HepG2 (cell line): ENCODE measurements around the gene ZP2. TPM values are rescaled to one million over a fixed set of nuclear protein-coding genes. Genes with fewer than 3 reads are reported as not detected.

Experiments used
- E2F5 ChIP-seq: sonication (generic); formaldehyde crosslinking; conservative IDR thresholded peaks from 2 replicates; pipeline ENCODE4 v1.4.0; 2020; ENCODE audit warnings: missing genetic modification reagents
- FOXO4 ChIP-seq: sonication (generic); formaldehyde crosslinking; conservative IDR thresholded peaks from 2 replicates; pipeline ENCODE4 v1.8.1; 2023; ENCODE audit warnings: missing genetic modification reagents
- HNRNPLL ChIP-seq: fragments of 200-400 bp; formaldehyde crosslinking; IDR thresholded peaks from 2 replicates; pipeline ENCODE4 v1.6.1; 2017; ENCODE audit warnings: mild to moderate bottlenecking, low read depth, low read length; ENCODE audit not compliant: poor library complexity, severe bottlenecking
- POLR2AphosphoS2 ChIP-seq: IDR thresholded peaks from 2 replicates; pipeline ENCODE4 v1.6.1; 2011; ENCODE audit warnings: low read depth, low read length, improper control_type of control experiment
- RNF219 ChIP-seq: sonication (generic); formaldehyde crosslinking; IDR thresholded peaks from 2 replicates; pipeline ENCODE4 v1.5.0; 2020; ENCODE audit warnings: mild to moderate bottlenecking, missing genetic modification reagents
- XBP1 ChIP-seq: sonication (generic); formaldehyde crosslinking; IDR thresholded peaks from 2 replicates; pipeline ENCODE4 v1.5.0; 2020; ENCODE audit warnings: missing genetic modification reagents
- ZHX2 ChIP-seq, 2 experiments: sonication (generic) in 1 of 2; formaldehyde crosslinking in 1 of 2; IDR thresholded peaks; 2 replicates each; pipeline versions ENCODE4 v1.6.1 to v1.9.0; 2014 to 2022; ENCODE audit warnings: antibody characterized with exemption in 1 of 2, borderline replicate concordance in 1 of 2, inconsistent platforms in 1 of 2, low read depth in 1 of 2, missing genetic modification reagents in 1 of 2
- ZMAT3 ChIP-seq: sonication (generic); formaldehyde crosslinking; conservative IDR thresholded peaks from 2 replicates; pipeline ENCODE4 v1.7.0; 2021; ENCODE audit warnings: missing genetic modification reagents
- ZNF121 ChIP-seq: sonication (generic); formaldehyde crosslinking; IDR thresholded peaks from 2 replicates; pipeline ENCODE4 v1.5.0; 2020; ENCODE audit warnings: mild to moderate bottlenecking, missing genetic modification reagents
- ZNF326 ChIP-seq: sonication (generic); formaldehyde crosslinking; IDR thresholded peaks from 2 replicates; pipeline ENCODE4 v1.4.0; 2020; ENCODE audit warnings: missing genetic modification reagents, borderline replicate concordance
- ZNF678 ChIP-seq: sonication (generic); formaldehyde crosslinking; IDR thresholded peaks from 2 replicates; pipeline ENCODE4 v1.4.0; 2020; ENCODE audit warnings: mild to moderate bottlenecking, missing genetic modification reagents
- ZNF841 ChIP-seq: sonication (generic); formaldehyde crosslinking; IDR thresholded peaks from 2 replicates; pipeline ENCODE4 v1.8.1; 2023; ENCODE audit warnings: missing genetic modification reagents, borderline replicate concordance
- polyA plus RNA-seq, 8 experiments: library from polyadenylated mRNA; depleted of rRNA in 3 of 8; stranded (reverse) in 7 of 8; unstranded in 1 of 8; fragments of >200 nt; fragmentation: Illumina TruSeq in 4 of 8; extraction: Trizol in 4 of 8; gene quantifications; 2 replicates each; pipeline versions ENCODE4 v1.2.1 to v1.2.3, GENCODE V29; 2011 to 2016; ENCODE audit warnings: low read depth in 4 of 8, missing spikeins in 1 of 8, mixed read lengths in 1 of 8; ENCODE audit not compliant: insufficient read depth in 1 of 8
- total RNA-seq, 5 experiments: library from RNA; depleted of rRNA; stranded (reverse); fragments of >200 nt; fragmentation: Illumina TruSeq; extraction: Trizol; gene quantifications; 2 replicates each; pipeline ENCODE4 v1.2.3, GENCODE V29; 2016; ENCODE audit warnings: low read depth in 1 of 5
- TF ChIP-seq, protein P1 (sequence below): IDR thresholded peaks from 2 replicates; pipeline ENCODE4 v1.6.1; 2016; ENCODE audit warnings: low read depth, borderline replicate concordance

Gene ZP2
- total and polyA plus RNA-seq, 2 of the 13 experiments (the other 11 are each of a cell fraction or from before 2014, with no cell fraction given), result not detected

GRCh38 chr16:21256636-21257035 is 45.3 kb upstream of the ZP2 start (continued):
- TF ChIP-seq ZHX2 (IDR thresholded peaks at IDR 0.05; ENCODE audit: low read depth) (no peak), ZHX2 (CRISPR knock-in tag; IDR thresholded peaks at IDR 0.05; ENCODE audit: borderline replicate concordance) (no peak), HNRNPLL (no peak), ZMAT3 (CRISPR knock-in tag) (no peak), ZNF121 (CRISPR knock-in tag) (no peak), RNF219 (CRISPR knock-in tag) (no peak), ZNF841 (CRISPR knock-in tag) (no peak), E2F5 (CRISPR knock-in tag) (no peak), POLR2AphosphoS2 (no peak), XBP1 (CRISPR knock-in tag) (no peak), FOXO4 (CRISPR knock-in tag) (no peak), ZNF326 (CRISPR knock-in tag) (no peak), ZNF678 (CRISPR knock-in tag) (no peak)
- TF ChIP-seq, protein P1, sequence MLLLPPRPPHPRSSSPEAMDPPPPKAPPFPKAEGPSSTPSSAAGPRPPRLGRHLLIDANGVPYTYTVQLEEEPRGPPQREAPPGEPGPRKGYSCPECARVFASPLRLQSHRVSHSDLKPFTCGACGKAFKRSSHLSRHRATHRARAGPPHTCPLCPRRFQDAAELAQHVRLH, result no peak
- TF ChIP-seq, all 625 proteins: peak for 0
